ENCODE data around the gene BRAT1.

BRAT1 gene

GRCh38 chr7:2525658-2526630, 29.4 kb downstream of the BRAT1 start:
- peak; percentile 35 for DNase-seq (ENCODE audit: low read depth)
- no peak overlapping the region for H3K4me3 ChIP-seq (ENCODE audit: low read depth, low read length)
- peak; percentile 8 for TF ChIP-seq CTCF (conservative IDR thresholded peaks at IDR 0.05; ENCODE audit: low read depth, low read length)

- no peak overlapping the region for H3K4me3 ChIP-seq (ENCODE audit: low read depth, low read length)
- DNase-seq (ENCODE audit: low read depth), result no peak
- no peak for TF ChIP-seq CTCF (conservative IDR thresholded peaks at IDR 0.05; ENCODE audit: low read depth, low read length)
Observed at GRCh38 chr7:2524808-2525657, 30.3 kb downstream of the BRAT1 start.

- H3K4me3 ChIP-seq (ENCODE audit: low read depth, low read length), result no peak overlapping the region
- DNase-seq (ENCODE audit: low read depth), result peak; percentile 34
Observed at GRCh38 chr7:2523941-2524807, 31.1 kb downstream of the BRAT1 start.

GRCh38 chr7:2523461-2523936, 31.8 kb downstream of the BRAT1 start:
- TF ChIP-seq CTCF (conservative IDR thresholded peaks at IDR 0.05; ENCODE audit: low read depth, low read length), result no peak
- DNase-seq (ENCODE audit: low read depth), result no peak
- H3K4me3 ChIP-seq (ENCODE audit: low read depth, low read length), result no peak overlapping the region

More at GRCh38 chr7:2523941-2524807, 31.1 kb downstream of the BRAT1 start:
- no peak for TF ChIP-seq CTCF (conservative IDR thresholded peaks at IDR 0.05; ENCODE audit: low read depth, low read length)

GRCh38 chr7:2522780-2523433, 32.4 kb downstream of the BRAT1 start:
- no peak for TF ChIP-seq CTCF (conservative IDR thresholded peaks at IDR 0.05; ENCODE audit: low read depth, low read length)
- H3K4me3 ChIP-seq (ENCODE audit: low read depth, low read length), result no peak overlapping the region
- DNase-seq (ENCODE audit: low read depth), result peak; percentile 64

All from choroid plexus epithelial cell (primary cell).